ENCODE data around the gene MED15. TPM values are rescaled to one million over a fixed set of nuclear protein-coding genes. Genes with fewer than 3 reads are reported as not detected.

The MED15 gene
- total and polyA plus RNA-seq, 2 of the 4 experiments (the other 2 are of a cell fraction) = 19.0 to 68.8 TPM

- H3K9me3 ChIP-seq (ENCODE audit: control insufficient read depth, insufficient read depth, low read length) = no peaks in the 10 kb centered on the region
- TF ChIP-seq POLR2A (IDR thresholded peaks at IDR 0.05; ENCODE audit: low read depth, low read length) = no peak
- no peak for TF ChIP-seq NFE2L2 (IDR thresholded peaks at IDR 0.05; ENCODE audit: low read depth, low read length)
- no peak for TF ChIP-seq RFX5 (IDR thresholded peaks at IDR 0.05; ENCODE audit: low read depth, low read length)
- TF ChIP-seq MAFK (IDR thresholded peaks at IDR 0.05; ENCODE audit: low read depth, low read length) = no peak
- no peak for TF ChIP-seq ELK1 (IDR thresholded peaks at IDR 0.05; ENCODE audit: borderline replicate concordance, low read depth, low read length)
- TF ChIP-seq FOS (IDR thresholded peaks at IDR 0.05; ENCODE audit: low read depth, low read length) = no peak
- no peak for TF ChIP-seq RAD21 (IDR thresholded peaks at IDR 0.05; ENCODE audit: low read length)
- TF ChIP-seq CHD1 (IDR thresholded peaks at IDR 0.05; ENCODE audit: low read depth, low read length) = no peak
- no peak for TF ChIP-seq RCOR1 (IDR thresholded peaks at IDR 0.05; ENCODE audit: insufficient replicate concordance, low read length)
- TF ChIP-seq SMC3 (IDR thresholded peaks at IDR 0.05; ENCODE audit: low read depth, low read length) = no peak
- H3K14ac ChIP-seq (replicated peaks; ENCODE audit: low read depth, low read length) = no peak overlapping the region
- DNase-seq (no peak), ATAC-seq (ENCODE audit: low read depth) (no peak)
- H3K79me1 ChIP-seq (ENCODE audit: low read depth in 1 of 2, low read length in 2 of 2) = 0 out of 4 replicates have a peak, but pooled peaks cover 0 to 6% of the 10 kb centered on the region in 2 experiments
- H2AFZ ChIP-seq (replicated peaks; ENCODE audit: low read length, poor library complexity) = no peak overlapping the region
- no peak overlapping the region for H2BK20ac ChIP-seq (ENCODE audit: low read depth, low read length)
- no peak overlapping the region for H3K9ac ChIP-seq (ENCODE audit: low read depth, low read length)
- in situ Hi-C loops (cut with MboI; ENCODE audit: low sequenced_read_pairs) (loop anchor here (10.0 kb wide), 1 partner anchor 49 kb away; no protein-coding TSS in a partner anchor), intact Hi-C loops (cut with micrococcal nuclease) (no loop called here), dilution Hi-C loops (cut with HindIII; ENCODE audit: low sequenced_read_pairs, unreplicated experiment) (no loop called here)
- H2BK5ac ChIP-seq (ENCODE audit: low read depth, low read length, poor library complexity, severe bottlenecking) = no peak overlapping the region
- no peak overlapping the region for H2BK15ac ChIP-seq (ENCODE audit: low read depth, low read length)
- WGBS, 2 experiments (ENCODE audit: extremely low coverage in 2 of 2, insufficient read length in 1 of 2) = no CpG with 5 or more reads among the region's 2 CpGs
- no peaks in the 10 kb centered on the region for H3K9me1 ChIP-seq (ENCODE audit: insufficient read depth, low read length)
- H3K27ac ChIP-seq (ENCODE audit: insufficient read depth, low read length) = no peak overlapping the region
- H4K8ac ChIP-seq (ENCODE audit: low read depth in 2 of 2, low read length in 2 of 2) = no peak overlapping the region
- CTCF ChIA-PET = no interaction called here
- H4K91ac ChIP-seq (ENCODE audit: insufficient read depth, low read depth, low read length) = no peak overlapping the region
- H3K36me3 ChIP-seq (ENCODE audit: control insufficient read depth, insufficient read depth, low read length) = peaks cover 34% of the 10 kb centered on the region
- POLR2A ChIA-PET (ENCODE audit: unreplicated experiment) = no interaction called here
- H3K56ac ChIP-seq (ENCODE audit: extremely low read depth, insufficient read depth, low read length) = no peak overlapping the region
- H4K5ac ChIP-seq (ENCODE audit: low read depth, low read length) = no peak overlapping the region
- no peak overlapping the region for H3K4ac ChIP-seq (ENCODE audit: low read depth, low read length)
- peak overlapping the region; percentile 12; the same call in 1 of the 2 replicates for H3K23ac ChIP-seq (ENCODE audit: low read depth, low read length)
- no peak overlapping the region for H2BK120ac ChIP-seq (ENCODE audit: low read depth, low read length)
- H3K4me2 ChIP-seq (ENCODE audit: low read depth, low read length) = no peak overlapping the region
- no peak overlapping the region for H3K18ac ChIP-seq (ENCODE audit: low read depth, low read length)
- H2AK9ac ChIP-seq (replicated peaks; ENCODE audit: low read depth, low read length, poor library complexity) = no peak overlapping the region
- H3K4me3 ChIP-seq (ENCODE audit: insufficient read depth, low read depth, low read length) = no peak overlapping the region
- H3K4me1 ChIP-seq (ENCODE audit: control insufficient read depth, insufficient read depth, low read length) = peaks cover 5% of the 10 kb centered on the region; the same call in 1 of the 2 replicates
- H4K20me1 ChIP-seq (ENCODE audit: insufficient read depth, low read length) = no peaks in the 10 kb centered on the region; the same call in 1 of the 2 replicates
- BruUV-seq (replicated peaks) = no TSS peak
- no peak overlapping the region for H2AK5ac ChIP-seq (ENCODE audit: low read depth, low read length)
- no peaks in the 10 kb centered on the region for H3K27me3 ChIP-seq (ENCODE audit: control insufficient read depth, insufficient read depth, low read length)
Measured at GRCh38 chr22:20463324-20464095, 43.9 kb upstream of the MED15 start.

Data from IMR-90 (cell line).